GM23338 (cell line): ENCODE measurements around the gene PLPP4. TPM values are rescaled to one million over a fixed set of nuclear protein-coding genes. Genes with fewer than 3 reads are reported as not detected.

Experiments
- ATAC-seq: fragments of 200-7000 bp; cut with Tn5 transposase; 3 replicates; pipeline ENCODE4 v1.9.1; 2020
- DNase-seq: peaks from one replicate; pipeline ENCODE4 v3.0.0-alpha.2; 2015; ENCODE audit warnings: low spot score
- H2AFZ ChIP-seq: fragments of 200-600 bp; sonication (generic); 2 replicates; pipeline ENCODE4 v1.8.0; 2016; ENCODE audit warnings: antibody characterized with exemption, mild to moderate bottlenecking, moderate library complexity
- H3F3A ChIP-seq: fragments of 200-600 bp; sonication (generic); replicated peaks from 2 replicates; pipeline ENCODE4 v1.8.0; 2017; ENCODE audit warnings: antibody characterized with exemption, mixed run types, low read depth
- H3K27ac ChIP-seq: fragments of 200-600 bp; sonication (generic); 2 replicates; pipeline ENCODE4 v1.6.1; 2016; ENCODE audit warnings: low read depth
- H3K27me3 ChIP-seq: fragments of 200-600 bp; sonication (generic); 2 replicates; pipeline ENCODE4 v1.8.0; 2016; ENCODE audit warnings: mild to moderate bottlenecking, mixed run types, moderate library complexity; ENCODE audit not compliant: insufficient read depth
- H3K36me3 ChIP-seq: fragments of 200-600 bp; sonication (generic); 2 replicates; pipeline ENCODE4 v1.8.0; 2016; ENCODE audit warnings: mild to moderate bottlenecking; ENCODE audit not compliant: insufficient read depth
- H3K4me1 ChIP-seq: fragments of 200-600 bp; sonication (generic); 2 replicates; pipeline ENCODE4 v1.8.0; 2016; ENCODE audit warnings: mild to moderate bottlenecking, moderate library complexity; ENCODE audit not compliant: insufficient read depth
- H3K4me2 ChIP-seq: fragments of 200-600 bp; sonication (generic); 2 replicates; pipeline ENCODE4 v1.7.1; 2017; ENCODE audit warnings: mixed run types
- H3K4me3 ChIP-seq: fragments of 200-600 bp; sonication (generic); 2 replicates; pipeline ENCODE4 v1.6.1; 2016; ENCODE audit warnings: mixed run types
- H3K79me2 ChIP-seq: fragments of 200-600 bp; sonication (generic); replicated peaks from 2 replicates; pipeline ENCODE4 v1.8.0; 2017; ENCODE audit warnings: mild to moderate bottlenecking; ENCODE audit not compliant: insufficient read depth
- H3K9me2 ChIP-seq: fragments of 200-600 bp; sonication (generic); 2 replicates; pipeline ENCODE4 v1.8.0; 2017; ENCODE audit not compliant: insufficient read depth
- H4K20me1 ChIP-seq: fragments of 200-600 bp; sonication (generic); replicated peaks from 2 replicates; pipeline ENCODE4 v1.8.0; 2017; ENCODE audit warnings: mild to moderate bottlenecking; ENCODE audit not compliant: insufficient read depth
- H3K27ac Mint-ChIP-seq: 2 replicates; pipeline ENCODE4 v1.8.0; 2020; ENCODE audit warnings: inconsistent platforms, mild to moderate bottlenecking, moderate library complexity, mixed read lengths
- H3K27me3 Mint-ChIP-seq: 3 replicates; pipeline ENCODE4 v1.8.0; 2022; ENCODE audit warnings: low read depth, mild to moderate bottlenecking, moderate library complexity, mixed read lengths, inconsistent platforms; ENCODE audit not compliant: insufficient read depth, poor library complexity
- H3K36me3 Mint-ChIP-seq: 3 replicates; pipeline ENCODE4 v1.8.0; 2021; ENCODE audit warnings: low read depth, mild to moderate bottlenecking, inconsistent platforms, moderate library complexity, mixed read lengths
- H3K4me1 Mint-ChIP-seq: 3 replicates; pipeline ENCODE4 v1.8.0; 2020; ENCODE audit warnings: mild to moderate bottlenecking, inconsistent platforms, mixed read lengths
- H3K4me3 Mint-ChIP-seq: 3 replicates; pipeline ENCODE4 v1.8.0; 2021; ENCODE audit warnings: moderate library complexity, mild to moderate bottlenecking, inconsistent platforms, mixed read lengths
- H3K9me3 Mint-ChIP-seq: 3 replicates; pipeline ENCODE4 v1.8.0; 2020; ENCODE audit warnings: moderate library complexity, mild to moderate bottlenecking, inconsistent platforms, mixed read lengths
- CREB1 ChIP-seq: fragments of 250-450 bp; sonication (Bioruptor Pico); IDR thresholded peaks from 2 replicates; pipeline ENCODE4 v1.5.0; 2020; ENCODE audit warnings: low read depth, mild to moderate bottlenecking, moderate library complexity
- EZH2phosphoT487 ChIP-seq: fragments of 200-600 bp; sonication (generic); IDR thresholded peaks from one replicate; pipeline ENCODE4 v1.8.1; 2018; ENCODE audit warnings: antibody characterized with exemption; ENCODE audit not compliant: unreplicated experiment
- NANOG ChIP-seq: IDR thresholded peaks from 2 replicates; pipeline ENCODE4 v1.6.1; 2016; ENCODE audit warnings: antibody characterized with exemption, borderline replicate concordance
- POLR2AphosphoS5 ChIP-seq: IDR thresholded peaks from 2 replicates; pipeline ENCODE4 v1.6.1; 2016; ENCODE audit warnings: antibody characterized with exemption, low read depth
- STAT1 ChIP-seq: IDR thresholded peaks from one replicate; pipeline ENCODE4 v1.6.1; 2016; ENCODE audit warnings: antibody characterized with exemption; ENCODE audit not compliant: unreplicated experiment
- ZNF114 ChIP-seq: fragments of 250-450 bp; sonication (Bioruptor Pico); IDR thresholded peaks from 2 replicates; pipeline ENCODE4 v1.5.0; 2020; ENCODE audit warnings: mild to moderate bottlenecking, moderate library complexity
- ZNF331 ChIP-seq: fragments of 250-450 bp; sonication (Bioruptor Pico); IDR thresholded peaks from 2 replicates; pipeline ENCODE4 v1.5.0; 2020; ENCODE audit warnings: low read depth, mild to moderate bottlenecking, moderate library complexity
- polyA plus RNA-seq: library from polyadenylated mRNA; unstranded; fragments of >200 nt; fragmentation: Nextera tagmentation; extraction: Ambion mirVana; gene quantifications from 2 replicates; pipeline ENCODE4 v1.2.1, GENCODE V29; 2016
- total RNA-seq: library from RNA; depleted of rRNA; stranded (reverse); fragments of >200 nt; shearing (Covaris generic); gene quantifications from 2 replicates; pipeline ENCODE4 v1.2.3, GENCODE V29; 2014
- TF ChIP-seq, protein P1 (sequence below), 2 experiments: fragments of 200-600 bp in 1 of 2; sonication (generic) in 1 of 2; conservative IDR thresholded peaks; 2 replicates each; pipeline versions ENCODE4 v1.5.1 to v1.6.1; 2016 to 2017; ENCODE audit warnings: antibody characterized with exemption in 2 of 2, low read depth in 2 of 2, mild to moderate bottlenecking in 2 of 2, moderate library complexity in 1 of 2
- TF ChIP-seq, protein P2 (sequence below): fragments of 250-450 bp; sonication (Bioruptor Pico); IDR thresholded peaks from 2 replicates; pipeline ENCODE4 v1.5.0; 2020; ENCODE audit warnings: mild to moderate bottlenecking, moderate library complexity
- TF ChIP-seq, protein P3 (sequence below): IDR thresholded peaks from 2 replicates; pipeline ENCODE4 v1.6.1; 2016; ENCODE audit warnings: antibody characterized with exemption

Gene PLPP4
- total and polyA plus RNA-seq, 2 experiments from 2014 or later, result 0.24 to 0.31 TPM

DNA sequence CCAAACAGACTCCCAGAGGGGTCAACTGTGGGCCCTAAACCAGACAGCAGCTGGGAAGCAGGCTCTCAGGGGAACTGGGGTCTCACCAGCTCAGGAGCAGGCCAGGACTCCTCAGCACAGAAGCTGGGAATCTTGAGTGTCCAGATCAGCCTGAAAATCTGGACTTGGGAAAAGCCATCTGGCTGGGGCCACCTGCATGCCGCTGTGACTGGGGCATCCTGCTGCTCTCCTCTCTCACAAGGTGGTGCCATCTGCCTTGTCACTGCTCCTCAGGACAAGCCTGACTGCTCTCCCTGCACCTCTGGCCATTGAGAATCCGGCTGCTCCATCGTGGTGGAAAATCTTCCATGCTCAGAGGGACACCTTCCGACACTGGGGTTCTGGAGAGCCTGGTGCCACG, 141.4 kb downstream of the PLPP4 start:
- no peaks in the 10 kb centered on the region for H3K36me3 ChIP-seq
- H3K4me1 Mint-ChIP-seq, result peaks cover 35% of the 10 kb centered on the region
- H3K4me2 ChIP-seq, result no peak overlapping the region
- peaks cover 4% of the 10 kb centered on the region; the same call in 1 of the 3 replicates for H3K36me3 Mint-ChIP-seq
- H3K4me1 ChIP-seq, result peaks cover 5% of the 10 kb centered on the region
- no peak overlapping the region for H3K4me3 Mint-ChIP-seq
- peak; percentile 30 for ATAC-seq
- no peak overlapping the region for H3K27ac Mint-ChIP-seq
- no peaks in the 10 kb centered on the region for H3K27me3 ChIP-seq
- no peak overlapping the region for H2AFZ ChIP-seq
- H3K27ac ChIP-seq, result no peak overlapping the region
- no peak for DNase-seq
- no peaks in the 10 kb centered on the region for H3K79me2 ChIP-seq
- peaks cover 8% of the 10 kb centered on the region for H3K9me3 Mint-ChIP-seq
- no peaks in the 10 kb centered on the region for H3F3A ChIP-seq
- TF ChIP-seq, protein P1, sequence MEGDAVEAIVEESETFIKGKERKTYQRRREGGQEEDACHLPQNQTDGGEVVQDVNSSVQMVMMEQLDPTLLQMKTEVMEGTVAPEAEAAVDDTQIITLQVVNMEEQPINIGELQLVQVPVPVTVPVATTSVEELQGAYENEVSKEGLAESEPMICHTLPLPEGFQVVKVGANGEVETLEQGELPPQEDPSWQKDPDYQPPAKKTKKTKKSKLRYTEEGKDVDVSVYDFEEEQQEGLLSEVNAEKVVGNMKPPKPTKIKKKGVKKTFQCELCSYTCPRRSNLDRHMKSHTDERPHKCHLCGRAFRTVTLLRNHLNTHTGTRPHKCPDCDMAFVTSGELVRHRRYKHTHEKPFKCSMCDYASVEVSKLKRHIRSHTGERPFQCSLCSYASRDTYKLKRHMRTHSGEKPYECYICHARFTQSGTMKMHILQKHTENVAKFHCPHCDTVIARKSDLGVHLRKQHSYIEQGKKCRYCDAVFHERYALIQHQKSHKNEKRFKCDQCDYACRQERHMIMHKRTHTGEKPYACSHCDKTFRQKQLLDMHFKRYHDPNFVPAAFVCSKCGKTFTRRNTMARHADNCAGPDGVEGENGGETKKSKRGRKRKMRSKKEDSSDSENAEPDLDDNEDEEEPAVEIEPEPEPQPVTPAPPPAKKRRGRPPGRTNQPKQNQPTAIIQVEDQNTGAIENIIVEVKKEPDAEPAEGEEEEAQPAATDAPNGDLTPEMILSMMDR (conservative IDR thresholded peaks at IDR 0.05; ENCODE audit: low read depth in 2 of 2), result peak in 1 of 2 experiments; percentile 63; a peak in 2 of 4 replicates
- TF ChIP-seq STAT1 (no peak), ZNF114 (CRISPR knock-in tag) (no peak), CREB1 (no peak)
- no peak overlapping the region for H3K4me3 ChIP-seq
- no peaks in the 10 kb centered on the region for H3K9me2 ChIP-seq
- H3K27me3 Mint-ChIP-seq, result peaks cover 3% of the 10 kb centered on the region
- no peaks in the 10 kb centered on the region for H4K20me1 ChIP-seq

GRCh38 chr10:120599200-120599724, 142.2 kb downstream of the PLPP4 start:
- no peak for DNase-seq
- Histone ChIP-seq H3K9me2 (no peaks in the 10 kb centered on the region), H3K36me3 (no peaks in the 10 kb centered on the region), H3F3A (no peaks in the 10 kb centered on the region), H3K4me1 (peaks cover 5% of the 10 kb centered on the region), H3K27me3 (no peaks in the 10 kb centered on the region), H3K4me3 (no peak overlapping the region), H4K20me1 (no peaks in the 10 kb centered on the region), H3K79me2 (no peaks in the 10 kb centered on the region), H3K27ac (no peak overlapping the region), H3K4me2 (0 out of 2 replicates have a peak overlapping the region, but pooled peaks have one; percentile 38), H2AFZ (peak overlapping the region; percentile 47; the same call in 1 of the 2 replicates)
- ATAC-seq, result peak; percentile 71
- Mint-ChIP-seq H3K27me3 (peaks cover 3% of the 10 kb centered on the region), H3K4me3 (no peak overlapping the region), H3K27ac (no peak overlapping the region), H3K9me3 (peaks cover 8% of the 10 kb centered on the region), H3K4me1 (peaks cover 32% of the 10 kb centered on the region), H3K36me3 (peaks cover 4% of the 10 kb centered on the region; the same call in 1 of the 3 replicates)
- TF ChIP-seq ZNF114 (CRISPR knock-in tag), result no peak
- TF ChIP-seq CREB1, result no peak
- TF ChIP-seq, protein P2, sequence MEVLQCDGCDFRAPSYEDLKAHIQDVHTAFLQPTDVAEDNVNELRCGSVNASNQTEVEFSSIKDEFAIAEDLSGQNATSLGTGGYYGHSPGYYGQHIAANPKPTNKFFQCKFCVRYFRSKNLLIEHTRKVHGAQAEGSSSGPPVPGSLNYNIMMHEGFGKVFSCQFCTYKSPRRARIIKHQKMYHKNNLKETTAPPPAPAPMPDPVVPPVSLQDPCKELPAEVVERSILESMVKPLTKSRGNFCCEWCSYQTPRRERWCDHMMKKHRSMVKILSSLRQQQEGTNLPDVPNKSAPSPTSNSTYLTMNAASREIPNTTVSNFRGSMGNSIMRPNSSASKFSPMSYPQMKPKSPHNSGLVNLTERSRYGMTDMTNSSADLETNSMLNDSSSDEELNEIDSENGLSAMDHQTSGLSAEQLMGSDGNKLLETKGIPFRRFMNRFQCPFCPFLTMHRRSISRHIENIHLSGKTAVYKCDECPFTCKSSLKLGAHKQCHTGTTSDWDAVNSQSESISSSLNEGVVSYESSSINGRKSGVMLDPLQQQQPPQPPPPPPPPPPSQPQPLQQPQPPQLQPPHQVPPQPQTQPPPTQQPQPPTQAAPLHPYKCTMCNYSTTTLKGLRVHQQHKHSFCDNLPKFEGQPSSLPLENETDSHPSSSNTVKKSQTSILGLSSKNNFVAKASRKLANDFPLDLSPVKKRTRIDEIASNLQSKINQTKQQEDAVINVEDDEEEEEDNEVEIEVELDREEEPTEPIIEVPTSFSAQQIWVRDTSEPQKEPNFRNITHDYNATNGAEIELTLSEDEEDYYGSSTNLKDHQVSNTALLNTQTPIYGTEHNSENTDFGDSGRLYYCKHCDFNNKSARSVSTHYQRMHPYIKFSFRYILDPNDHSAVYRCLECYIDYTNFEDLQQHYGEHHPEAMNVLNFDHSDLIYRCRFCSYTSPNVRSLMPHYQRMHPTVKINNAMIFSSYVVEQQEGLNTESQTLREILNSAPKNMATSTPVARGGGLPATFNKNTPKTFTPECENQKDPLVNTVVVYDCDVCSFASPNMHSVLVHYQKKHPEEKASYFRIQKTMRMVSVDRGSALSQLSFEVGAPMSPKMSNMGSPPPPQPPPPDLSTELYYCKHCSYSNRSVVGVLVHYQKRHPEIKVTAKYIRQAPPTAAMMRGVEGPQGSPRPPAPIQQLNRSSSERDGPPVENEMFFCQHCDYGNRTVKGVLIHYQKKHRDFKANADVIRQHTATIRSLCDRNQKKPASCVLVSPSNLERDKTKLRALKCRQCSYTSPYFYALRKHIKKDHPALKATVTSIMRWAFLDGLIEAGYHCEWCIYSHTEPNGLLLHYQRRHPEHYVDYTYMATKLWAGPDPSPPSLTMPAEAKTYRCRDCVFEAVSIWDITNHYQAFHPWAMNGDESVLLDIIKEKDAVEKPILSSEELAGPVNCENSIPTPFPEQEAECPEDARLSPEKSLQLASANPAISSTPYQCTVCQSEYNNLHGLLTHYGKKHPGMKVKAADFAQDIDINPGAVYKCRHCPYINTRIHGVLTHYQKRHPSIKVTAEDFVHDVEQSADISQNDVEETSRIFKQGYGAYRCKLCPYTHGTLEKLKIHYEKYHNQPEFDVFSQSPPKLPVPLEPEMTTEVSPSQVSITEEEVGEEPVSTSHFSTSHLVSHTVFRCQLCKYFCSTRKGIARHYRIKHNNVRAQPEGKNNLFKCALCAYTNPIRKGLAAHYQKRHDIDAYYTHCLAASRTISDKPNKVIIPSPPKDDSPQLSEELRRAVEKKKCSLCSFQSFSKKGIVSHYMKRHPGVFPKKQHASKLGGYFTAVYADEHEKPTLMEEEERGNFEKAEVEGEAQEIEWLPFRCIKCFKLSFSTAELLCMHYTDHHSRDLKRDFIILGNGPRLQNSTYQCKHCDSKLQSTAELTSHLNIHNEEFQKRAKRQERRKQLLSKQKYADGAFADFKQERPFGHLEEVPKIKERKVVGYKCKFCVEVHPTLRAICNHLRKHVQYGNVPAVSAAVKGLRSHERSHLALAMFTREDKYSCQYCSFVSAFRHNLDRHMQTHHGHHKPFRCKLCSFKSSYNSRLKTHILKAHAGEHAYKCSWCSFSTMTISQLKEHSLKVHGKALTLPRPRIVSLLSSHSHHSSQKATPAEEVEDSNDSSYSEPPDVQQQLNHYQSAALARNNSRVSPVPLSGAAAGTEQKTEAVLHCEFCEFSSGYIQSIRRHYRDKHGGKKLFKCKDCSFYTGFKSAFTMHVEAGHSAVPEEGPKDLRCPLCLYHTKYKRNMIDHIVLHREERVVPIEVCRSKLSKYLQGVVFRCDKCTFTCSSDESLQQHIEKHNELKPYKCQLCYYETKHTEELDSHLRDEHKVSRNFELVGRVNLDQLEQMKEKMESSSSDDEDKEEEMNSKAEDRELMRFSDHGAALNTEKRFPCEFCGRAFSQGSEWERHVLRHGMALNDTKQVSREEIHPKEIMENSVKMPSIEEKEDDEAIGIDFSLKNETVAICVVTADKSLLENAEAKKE, result no peak
- TF ChIP-seq ZNF331 (CRISPR knock-in tag), result no peak
- TF ChIP-seq, protein P3, sequence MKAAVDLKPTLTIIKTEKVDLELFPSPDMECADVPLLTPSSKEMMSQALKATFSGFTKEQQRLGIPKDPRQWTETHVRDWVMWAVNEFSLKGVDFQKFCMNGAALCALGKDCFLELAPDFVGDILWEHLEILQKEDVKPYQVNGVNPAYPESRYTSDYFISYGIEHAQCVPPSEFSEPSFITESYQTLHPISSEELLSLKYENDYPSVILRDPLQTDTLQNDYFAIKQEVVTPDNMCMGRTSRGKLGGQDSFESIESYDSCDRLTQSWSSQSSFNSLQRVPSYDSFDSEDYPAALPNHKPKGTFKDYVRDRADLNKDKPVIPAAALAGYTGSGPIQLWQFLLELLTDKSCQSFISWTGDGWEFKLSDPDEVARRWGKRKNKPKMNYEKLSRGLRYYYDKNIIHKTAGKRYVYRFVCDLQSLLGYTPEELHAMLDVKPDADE, result no peak
- TF ChIP-seq STAT1, result no peak
- no peak for TF ChIP-seq NANOG
- TF ChIP-seq EZH2phosphoT487, result no peak
- TF ChIP-seq, protein P1 (conservative IDR thresholded peaks at IDR 0.05; ENCODE audit: low read depth in 2 of 2), result no peak
- TF ChIP-seq POLR2AphosphoS5, result no peak
